Thymus (tissue), 14 donors: ENCODE measurements around the gene BOD1. TPM values are rescaled to one million over a fixed set of nuclear protein-coding genes. Genes with fewer than 3 reads are reported as not detected.

Experiments used
- DNase-seq, 9 donors: peaks; one replicate each; pipeline ENCODE4 v3.0.0-alpha.2; 2013; ENCODE audit warnings: low spot score in 9 of 9, low read depth in 6 of 9, missing footprints in 1 of 9
- H3K27ac ChIP-seq, 2 donors: one replicate each; pipeline ENCODE4 v1.5.1; 2013; ENCODE audit warnings: control low read depth in 1 of 2, low read depth in 1 of 2, low read length in 1 of 2, mild to moderate bottlenecking in 1 of 2, moderate library complexity in 1 of 2
- H3K27me3 ChIP-seq, 2 donors: one replicate each; pipeline ENCODE4 v1.5.1; 2013; ENCODE audit warnings: low read length in 1 of 2; ENCODE audit not compliant: control insufficient read depth in 2 of 2, insufficient read depth in 1 of 2
- H3K36me3 ChIP-seq, 2 donors: one replicate each; pipeline ENCODE4 v1.5.1; 2013; ENCODE audit warnings: low read length in 1 of 2, mild to moderate bottlenecking in 1 of 2, moderate library complexity in 1 of 2; ENCODE audit not compliant: control insufficient read depth in 2 of 2, insufficient read depth in 2 of 2
- H3K4me1 ChIP-seq, 2 donors: one replicate each; pipeline ENCODE4 v1.5.1; 2013; ENCODE audit warnings: low read length in 2 of 2; ENCODE audit not compliant: control insufficient read depth in 2 of 2, insufficient read depth in 2 of 2
- H3K4me3 ChIP-seq, 2 donors: one replicate each; pipeline ENCODE4 v1.5.1; 2013; ENCODE audit warnings: low read length in 2 of 2, control low read depth in 1 of 2, mild to moderate bottlenecking in 1 of 2
- H3K9me3 ChIP-seq, 2 donors: one replicate each; pipeline ENCODE4 v1.5.1; 2013; ENCODE audit warnings: low read length in 1 of 2, mild to moderate bottlenecking in 1 of 2; ENCODE audit not compliant: control insufficient read depth in 2 of 2, insufficient read depth in 1 of 2
- WGBS: extraction: QIAGEN DNeasy Blood & Tissue Kit; methylation state at CpG from one replicate; pipeline ENCODE4 v1.1.7; 2013; 5-methylcytosine and 5-hydroxymethylcytosine counted together
- long read RNA-seq, 10 donors: transcript quantifications; one replicate each; lab custom pipeline, GENCODE V29; 2026
- polyA plus RNA-seq: library from polyadenylated mRNA; stranded (reverse); fragments of 200-250 nt; gene quantifications from one replicate; pipeline ENCODE4 v1.2.3, GENCODE V29; 2013
- total RNA-seq: library from RNA; stranded (reverse); fragments of 120-200 nt; gene quantifications from one replicate; pipeline ENCODE4 v1.2.4, GENCODE V29; 2013
- donor health status: healthy.

The BOD1 gene
- total RNA-seq (36.7 TPM), polyA plus RNA-seq (38.8 TPM)
- long read RNA-seq, donor 1: 0 reads
- long read RNA-seq, donor 2: 0 reads
- long read RNA-seq, donor 3, transcript BOD1-202 (4 exons, 1,562 nt): major isoform, 11 of 35 reads
- long read RNA-seq, donor 3, partial matches to known transcripts: 20 of 35 reads
- long read RNA-seq, donor 3, other reads (novel, unspliced or antisense): 0 of 35 reads
- long read RNA-seq, donor 4, transcript BOD1-202 (4 exons, 1,562 nt): major isoform, 5 of 7 reads
- long read RNA-seq, donor 4, partial matches to known transcripts: 0 of 7 reads
- long read RNA-seq, donor 4, other reads (novel, unspliced or antisense): 0 of 7 reads
- long read RNA-seq, donor 5, transcript BOD1-202 (4 exons, 1,562 nt): major isoform, 21 of 31 reads
- long read RNA-seq, donor 5, partial matches to known transcripts: 0 of 31 reads
- long read RNA-seq, donor 5, other reads (novel, unspliced or antisense): 0 of 31 reads
- long read RNA-seq, donor 6, partial matches to known transcripts: 0 of 9 reads
- long read RNA-seq, donor 6, other reads (novel, unspliced or antisense): 0 of 9 reads
- long read RNA-seq, donor 7, transcript BOD1-202 (4 exons, 1,562 nt): major isoform, 12 of 15 reads
- long read RNA-seq, donor 7, partial matches to known transcripts: 0 of 15 reads
- long read RNA-seq, donor 7, other reads (novel, unspliced or antisense): 0 of 15 reads
- long read RNA-seq, donor 8, transcript BOD1-202 (4 exons, 1,562 nt): major isoform, 9 of 10 reads
- long read RNA-seq, donor 8, partial matches to known transcripts: 0 of 10 reads
- long read RNA-seq, donor 8, other reads (novel, unspliced or antisense): 0 of 10 reads
- long read RNA-seq, donor 9, transcript BOD1-202 (4 exons, 1,562 nt): major isoform, 9 of 14 reads
- long read RNA-seq, donor 9, partial matches to known transcripts: 0 of 14 reads
- long read RNA-seq, donor 9, other reads (novel, unspliced or antisense): 0 of 14 reads
- long read RNA-seq, donor 10, transcript BOD1-202 (4 exons, 1,562 nt): major isoform, 6 of 11 reads
- long read RNA-seq, donor 10, partial matches to known transcripts: 0 of 11 reads
- long read RNA-seq, donor 10, other reads (novel, unspliced or antisense): 0 of 11 reads

- Histone ChIP-seq H3K27me3 (no peaks in the 10 kb centered on the region), H3K27ac (peak within 1 kb of the TSS; percentile 83 to 90), H3K4me1 (peaks cover 0 to 12% of the 10 kb centered on the region in 2 donors), H3K9me3 (no peaks in the 10 kb centered on the region), H3K36me3 (peaks cover 5 to 11% of the 10 kb centered on the region in 2 donors), H3K4me3 (peak within 1 kb of the TSS; percentile 77 to 96)
- DNase-seq: peak; percentile 88 to 98 (median 95)
- WGBS: 4% methylated on average over 37 of the region's 37 CpGs
Observed at GRCh38 chr5:173616577-173617118, at the start of gene BOD1. Gene BOD1, minus strand, starts transcription at chr5:173616650. Its CDS starts 214 bp downstream, at chr5:173616436.

DNA sequence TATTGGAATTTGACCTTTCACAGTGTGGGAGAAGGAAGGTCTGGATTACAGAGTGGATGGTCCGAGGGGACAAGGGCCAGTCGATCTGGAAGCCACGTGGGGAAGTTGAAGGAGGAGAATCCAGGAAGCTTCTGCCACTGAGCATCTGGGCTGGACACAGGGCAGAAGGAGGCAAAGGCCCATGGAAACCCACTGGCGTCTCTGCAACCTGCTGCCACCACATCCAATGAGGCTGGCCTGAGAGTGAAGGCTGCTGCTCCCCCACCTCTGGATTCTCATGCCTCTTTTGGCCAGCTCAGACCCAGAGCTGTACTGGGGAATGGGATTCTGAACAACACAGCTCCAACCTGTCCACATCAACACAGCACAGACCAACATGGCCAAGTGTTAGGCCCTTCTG lies 48.9 kb upstream of the BOD1 start:
- Histone ChIP-seq H3K27ac (no peak overlapping the region), H3K4me3 (no peak overlapping the region), H3K9me3 (no peaks in the 10 kb centered on the region), H3K27me3 (no peaks in the 10 kb centered on the region), H3K4me1 (peaks cover 0 to 8% of the 10 kb centered on the region in 2 donors), H3K36me3 (no peaks in the 10 kb centered on the region)
- DNase-seq: no peak
- 93% methylated on average over 4 of the region's 4 CpGs for WGBS

GRCh38 chr5:173664154-173664526 lies 47.7 kb upstream of the BOD1 start:
- no peak overlapping the region for H3K4me3 ChIP-seq
- DNase-seq: peak in 3 of 9 donors; percentile 4 to 27 (median 16)
- peaks cover 0 to 4% of the 10 kb centered on the region in 2 donors for H3K9me3 ChIP-seq
- H3K36me3 ChIP-seq: no peaks in the 10 kb centered on the region
- no peaks in the 10 kb centered on the region for H3K27me3 ChIP-seq
- WGBS: 29% methylated on average over 6 of the region's 6 CpGs
- peaks cover 0 to 8% of the 10 kb centered on the region in 2 donors for H3K4me1 ChIP-seq
- no peak overlapping the region for H3K27ac ChIP-seq

DNA sequence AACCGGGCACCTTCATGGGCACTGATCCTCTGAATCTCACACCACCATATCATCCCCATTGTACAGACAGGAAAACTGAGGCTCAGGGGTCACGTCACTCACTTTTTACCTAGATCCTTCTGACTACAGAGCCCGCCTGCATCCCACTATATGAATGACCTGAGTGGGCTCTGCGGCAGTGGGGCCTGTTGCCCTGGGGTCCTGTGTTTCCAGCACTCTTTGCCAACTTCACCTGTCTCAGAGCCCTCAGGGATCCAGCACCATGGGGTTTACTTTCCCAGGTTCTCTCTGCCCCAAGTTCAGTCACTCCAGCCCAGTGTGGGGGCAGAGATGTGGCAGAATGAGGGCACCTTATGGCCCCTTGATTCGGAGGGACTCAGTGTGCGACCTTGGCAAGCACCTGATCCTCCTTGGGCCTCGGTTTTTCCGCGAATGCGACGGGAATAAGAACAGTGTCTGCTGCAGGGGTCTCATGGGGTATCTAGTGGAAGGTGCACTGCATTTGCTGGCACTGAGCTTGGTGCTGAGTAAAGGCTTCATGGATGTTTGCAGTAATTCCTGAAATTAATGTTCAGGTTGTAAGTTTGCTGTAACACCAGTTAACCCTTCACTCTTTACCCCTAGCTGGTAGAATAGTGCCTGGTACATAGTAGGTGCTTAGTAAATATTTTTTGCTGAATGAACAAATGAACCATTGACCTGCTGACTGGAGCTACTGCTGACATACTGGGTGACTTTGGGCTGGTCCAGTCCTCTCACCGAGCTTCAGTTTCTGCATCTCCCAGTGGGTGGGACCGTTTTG lies 47.1 kb upstream of the BOD1 start:
- H3K27ac ChIP-seq: no peak overlapping the region
- peaks cover 0 to 8% of the 10 kb centered on the region in 2 donors for H3K4me1 ChIP-seq
- H3K27me3 ChIP-seq: no peaks in the 10 kb centered on the region
- DNase-seq: no peak
- WGBS: 89% methylated on average over 13 of the region's 13 CpGs
- H3K9me3 ChIP-seq: peaks cover 0 to 4% of the 10 kb centered on the region in 2 donors
- H3K4me3 ChIP-seq: no peak overlapping the region
- H3K36me3 ChIP-seq: no peaks in the 10 kb centered on the region

DNA sequence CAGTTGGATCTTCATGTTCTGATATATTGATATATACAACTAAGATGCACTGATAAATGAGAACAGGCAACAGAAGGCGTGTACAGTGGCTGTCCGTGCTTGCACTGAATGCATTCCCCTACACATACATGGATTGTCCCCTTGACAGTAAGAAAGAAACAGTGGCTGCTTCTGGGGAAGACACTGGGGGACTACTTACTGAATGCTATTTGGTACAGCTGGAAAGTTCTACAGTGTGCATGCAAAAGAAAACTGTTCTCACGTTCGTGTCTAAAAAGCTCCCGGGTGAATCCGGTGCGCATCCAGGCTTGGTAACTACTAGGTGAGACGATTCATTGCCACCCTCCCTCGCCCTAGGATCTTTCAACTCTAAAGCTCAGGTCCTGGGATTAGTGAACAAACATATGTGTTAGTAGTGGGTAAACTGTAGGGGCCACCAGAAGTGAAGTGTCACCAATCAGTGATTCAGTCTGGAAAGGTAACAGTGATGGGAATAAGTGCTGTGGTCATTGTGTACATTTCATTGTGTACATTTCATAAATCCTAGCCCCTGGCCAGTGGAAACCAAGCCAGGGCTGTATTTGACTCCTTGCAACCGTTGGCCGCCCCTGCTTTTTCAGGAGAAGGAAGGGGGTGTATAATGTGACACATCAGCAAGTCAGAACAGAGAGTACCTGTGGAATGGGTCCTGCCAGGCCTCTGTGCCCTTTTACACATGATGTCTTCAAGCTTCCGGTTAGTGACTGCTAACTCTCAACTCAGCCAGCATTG lies 46.3 kb upstream of the BOD1 start:
- Histone ChIP-seq H3K36me3 (no peaks in the 10 kb centered on the region), H3K9me3 (peaks cover 0 to 4% of the 10 kb centered on the region in 2 donors), H3K4me1 (peaks cover 0 to 8% of the 10 kb centered on the region in 2 donors), H3K27me3 (no peaks in the 10 kb centered on the region), H3K27ac (no peak overlapping the region), H3K4me3 (no peak overlapping the region)
- no peak for DNase-seq
- WGBS: 96% methylated on average over 12 of the region's 12 CpGs

DNA sequence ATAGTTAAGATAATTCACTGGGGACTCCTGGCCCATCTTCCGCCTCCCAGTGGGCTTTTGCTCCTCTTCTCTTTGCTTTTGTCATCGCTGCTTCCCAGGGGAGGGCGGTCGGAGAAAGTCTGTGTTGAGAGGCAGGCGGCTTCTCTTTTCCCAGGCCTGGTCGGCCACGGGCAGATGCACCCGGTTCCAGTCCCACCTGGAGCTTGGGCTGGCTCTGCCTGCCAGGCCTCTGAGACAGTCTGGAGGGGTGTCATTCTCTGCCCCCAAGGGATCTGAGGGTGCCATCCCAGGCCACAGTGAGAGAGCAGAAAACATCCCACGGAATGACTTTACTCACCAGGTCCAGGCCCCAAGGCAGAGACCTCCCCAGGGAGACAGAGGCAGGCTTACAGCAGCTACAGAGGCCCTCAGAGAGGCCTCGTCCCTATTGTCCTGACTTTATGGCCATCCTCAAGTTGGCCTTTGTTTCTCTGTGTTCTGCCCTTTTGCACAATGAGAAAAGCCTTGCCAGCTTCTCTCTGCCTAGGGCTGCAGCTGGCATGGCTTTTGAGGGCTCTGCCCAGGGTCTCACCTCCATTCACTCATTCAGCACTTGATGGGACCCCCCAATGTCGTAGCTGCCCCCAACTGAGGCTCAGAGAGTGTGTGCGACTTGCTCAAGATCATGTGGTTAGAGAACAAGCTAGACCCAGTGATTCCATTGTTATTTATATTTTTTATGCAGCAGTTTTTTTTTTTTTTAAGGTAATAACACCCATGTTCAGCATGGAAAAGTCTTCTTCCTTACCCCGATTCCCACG lies 44.2 kb upstream of the BOD1 start:
- no peak for DNase-seq
- 97% methylated on average over 14 of the region's 14 CpGs for WGBS
- no peaks in the 10 kb centered on the region for H3K27me3 ChIP-seq
- no peaks in the 10 kb centered on the region for H3K36me3 ChIP-seq
- peaks cover 0 to 8% of the 10 kb centered on the region in 2 donors for H3K4me1 ChIP-seq
- peaks cover 0 to 4% of the 10 kb centered on the region in 2 donors for H3K9me3 ChIP-seq
- H3K27ac ChIP-seq: no peak overlapping the region
- H3K4me3 ChIP-seq: no peak overlapping the region

DNA sequence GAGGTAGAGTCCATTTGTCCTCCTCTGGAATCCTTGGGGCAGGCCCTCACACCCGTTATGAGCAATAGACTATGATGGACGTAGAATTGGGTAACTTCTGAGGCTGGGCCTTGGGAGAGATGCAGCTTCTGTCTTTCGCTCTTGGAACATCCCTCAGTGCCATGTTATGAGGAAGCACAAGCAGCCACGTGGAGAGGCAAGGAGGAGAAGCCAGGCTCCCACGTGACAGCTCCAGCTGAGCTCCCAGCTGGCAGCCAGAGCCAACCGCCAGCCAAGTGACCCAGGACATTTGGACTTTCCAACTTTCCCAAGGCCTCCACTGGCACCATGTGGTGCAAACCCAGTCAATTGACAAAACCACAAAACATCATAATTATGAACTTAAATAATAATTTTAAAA lies 43.0 kb upstream of the BOD1 start:
- no peaks in the 10 kb centered on the region for H3K27me3 ChIP-seq
- no peak overlapping the region for H3K4me3 ChIP-seq
- H3K27ac ChIP-seq: no peak overlapping the region
- no peaks in the 10 kb centered on the region for H3K36me3 ChIP-seq
- peaks cover 0 to 4% of the 10 kb centered on the region in 2 donors for H3K9me3 ChIP-seq
- peaks cover 0 to 8% of the 10 kb centered on the region in 2 donors for H3K4me1 ChIP-seq
- DNase-seq: no peak
- WGBS: 93% methylated on average over 6 of the region's 6 CpGs
